Neuronal stem cell (in vitro differentiated cells): ENCODE measurements around the gene CNPY1.

Experiments used
- DNase-seq: peaks from one replicate; pipeline ENCODE4 v3.0.0-alpha.2; 2013; ENCODE audit warnings: low spot score
- H2AFZ ChIP-seq: one replicate; pipeline ENCODE4 v1.6.1; 2013; ENCODE audit warnings: mild to moderate bottlenecking, low read length, inconsistent platforms
- H2AK5ac ChIP-seq: 2 replicates; pipeline ENCODE4 v1.6.1; 2013; ENCODE audit warnings: low read depth, mild to moderate bottlenecking, inconsistent platforms, low read length, moderate library complexity, mixed read lengths
- H2BK120ac ChIP-seq: 2 replicates; pipeline ENCODE4 v1.6.1; 2013; ENCODE audit warnings: low read depth, mild to moderate bottlenecking, inconsistent platforms, low read length, moderate library complexity, mixed read lengths
- H2BK12ac ChIP-seq: one replicate; pipeline ENCODE4 v1.6.1; 2013; ENCODE audit warnings: low read length, inconsistent platforms
- H2BK15ac ChIP-seq: 2 replicates; pipeline ENCODE4 v1.6.1; 2013; ENCODE audit warnings: mild to moderate bottlenecking, low read length, inconsistent platforms, mixed read lengths
- H2BK5ac ChIP-seq: one replicate; pipeline ENCODE4 v1.6.1; 2013; ENCODE audit warnings: inconsistent platforms, mild to moderate bottlenecking, low read length, moderate library complexity
- H3K14ac ChIP-seq: one replicate; pipeline ENCODE4 v1.6.1; 2013; ENCODE audit warnings: low read length, inconsistent platforms
- H3K18ac ChIP-seq: 2 replicates; pipeline ENCODE4 v1.6.1; 2013; ENCODE audit warnings: low read length, inconsistent platforms
- H3K23ac ChIP-seq: 2 replicates; pipeline ENCODE4 v1.6.1; 2013; ENCODE audit warnings: low read depth, mild to moderate bottlenecking, mixed read lengths, low read length, inconsistent platforms; ENCODE audit not compliant: poor library complexity
- H3K27ac ChIP-seq: replicated peaks from 3 replicates; pipeline ENCODE4 v1.5.1; 2013; ENCODE audit warnings: low read length, inconsistent platforms
- H3K27me3 ChIP-seq, 3 experiments: 2 replicates each; pipeline ENCODE4 v1.6.1; 2013; ENCODE audit warnings: low read length in 3 of 3, mild to moderate bottlenecking in 2 of 3, inconsistent platforms in 1 of 3, low read depth in 1 of 3, mixed read lengths in 1 of 3, moderate library complexity in 1 of 3; ENCODE audit not compliant: control insufficient read depth in 3 of 3, insufficient read depth in 3 of 3
- H3K36me3 ChIP-seq, 2 donors: replicated peaks in 1 of 2; 2 replicates each; pipeline ENCODE4 v1.6.1; 2013; ENCODE audit warnings: low read length in 2 of 2; ENCODE audit not compliant: control insufficient read depth in 2 of 2, insufficient read depth in 2 of 2
- H3K4ac ChIP-seq: 2 replicates; pipeline ENCODE4 v1.6.1; 2013; ENCODE audit warnings: inconsistent platforms, mild to moderate bottlenecking, low read length, moderate library complexity
- H3K4me1 ChIP-seq, 2 donors: 1 replicate in 1 of 2; 2 replicates in 1 of 2; pipeline ENCODE4 v1.6.1; 2013; ENCODE audit warnings: low read length in 2 of 2, low read depth in 1 of 2; ENCODE audit not compliant: control insufficient read depth in 2 of 2, insufficient read depth in 1 of 2
- H3K4me2 ChIP-seq: one replicate; pipeline ENCODE4 v1.6.1; 2013; ENCODE audit warnings: mild to moderate bottlenecking, low read length, inconsistent platforms; ENCODE audit not compliant: insufficient read depth, poor library complexity, severe bottlenecking
- H3K4me3 ChIP-seq, 2 donors: 2 replicates each; pipeline ENCODE4 v1.5.1; 2013; ENCODE audit warnings: low read length in 2 of 2, mild to moderate bottlenecking in 2 of 2, inconsistent platforms in 1 of 2, moderate library complexity in 1 of 2
- H3K79me1 ChIP-seq: one replicate; pipeline ENCODE4 v1.6.1; 2013; ENCODE audit warnings: low read depth, mild to moderate bottlenecking, inconsistent platforms, low read length, moderate library complexity
- H3K9ac ChIP-seq: one replicate; pipeline ENCODE4 v1.6.1; 2013; ENCODE audit warnings: mild to moderate bottlenecking, low read depth, low read length, inconsistent platforms; ENCODE audit not compliant: poor library complexity
- H3K9me3 ChIP-seq, 2 donors: replicated peaks in 1 of 2; 2 replicates each; pipeline versions ENCODE3 to v1.6.1; 2013; ENCODE audit warnings: low read length in 2 of 2, mild to moderate bottlenecking in 2 of 2, inconsistent platforms in 1 of 2, low read depth in 1 of 2, mixed read lengths in 1 of 2, moderate library complexity in 1 of 2; ENCODE audit not compliant: control insufficient read depth in 2 of 2, insufficient read depth in 1 of 2
- H4K8ac ChIP-seq: one replicate; pipeline ENCODE4 v1.6.1; 2013; ENCODE audit warnings: low read depth, mild to moderate bottlenecking, inconsistent platforms, low read length, moderate library complexity
- H4K91ac ChIP-seq: one replicate; pipeline ENCODE4 v1.6.1; 2013; ENCODE audit warnings: low read length, low read depth, mild to moderate bottlenecking, inconsistent platforms; ENCODE audit not compliant: poor library complexity
- WGBS, 2 donors: extraction: QIAGEN DNeasy Blood & Tissue Kit; methylation state at CpG; one replicate each; pipeline ENCODE4 v1.1.7; 2013; ENCODE audit warnings: missing lambda C conversion rate in 2 of 2, mixed read lengths in 1 of 2; ENCODE audit not compliant: insufficient read length in 2 of 2, insufficient replicate concordance in 1 of 2; ENCODE audit errors: extremely low coverage in 2 of 2; 5-methylcytosine and 5-hydroxymethylcytosine counted together

The CNPY1 gene

GRCh38 chr7:155487509-155488482 lies 58.6 kb downstream of the CNPY1 start:
- Histone ChIP-seq H3K4me2 (no peak overlapping the region), H4K8ac (no peak overlapping the region), H3K79me1 (no peaks in the 10 kb centered on the region), H2BK15ac (peak overlapping the region; percentile 72), H3K23ac (no peak overlapping the region), H3K14ac (peak overlapping the region; percentile 76), H3K18ac (peak overlapping the region; percentile 76), H3K36me3 (peaks cover 0 to 2% of the 10 kb centered on the region in 2 donors), H2AK5ac (peak overlapping the region; percentile 85), H3K4ac (no peak overlapping the region), H3K27me3 (peaks cover 0 to 18% (median 0%) of the 10 kb centered on the region in 3 experiments), H2BK12ac (peak overlapping the region; percentile 7), H3K4me3 (no peak overlapping the region), H3K27ac (no peak overlapping the region), H2AFZ (no peak overlapping the region), H4K91ac (no peak overlapping the region), H3K4me1 (peaks cover 29 to 43% of the 10 kb centered on the region in 2 donors), H2BK120ac (no peak overlapping the region), H3K9ac (no peak overlapping the region), H2BK5ac (peak overlapping the region; percentile 5), H3K9me3 (no peaks in the 10 kb centered on the region)
- no CpG with 5 or more reads among the region's 31 CpGs for WGBS, 2 donors
- DNase-seq = no peak

GRCh38 chr7:155486783-155487508 lies 59.4 kb downstream of the CNPY1 start:
- Histone ChIP-seq H3K4me2 (no peak overlapping the region), H2AK5ac (peak overlapping the region; percentile 42), H3K4me1 (peaks cover 31 to 40% of the 10 kb centered on the region in 2 donors), H2AFZ (no peak overlapping the region), H3K14ac (peak overlapping the region; percentile 76), H3K4ac (no peak overlapping the region), H3K27ac (no peak overlapping the region), H2BK120ac (no peak overlapping the region), H3K79me1 (no peaks in the 10 kb centered on the region), H3K36me3 (no peaks in the 10 kb centered on the region), H2BK12ac (no peak overlapping the region), H4K8ac (no peak overlapping the region), H2BK15ac (no peak overlapping the region), H3K27me3 (peaks cover 0 to 18% (median 0%) of the 10 kb centered on the region in 3 experiments), H3K18ac (no peak overlapping the region), H3K9ac (no peak overlapping the region), H3K4me3 (no peak overlapping the region), H4K91ac (no peak overlapping the region), H3K9me3 (peaks cover 0 to 1% of the 10 kb centered on the region in 2 donors), H3K23ac (no peak overlapping the region), H2BK5ac (no peak overlapping the region)
- no peak for DNase-seq
- WGBS, 2 donors = no CpG with 5 or more reads among the region's 18 CpGs

- no peak for DNase-seq
- H4K8ac ChIP-seq = no peak overlapping the region
- WGBS, 2 donors = no CpG with 5 or more reads among the region's 23 CpGs
Measured at GRCh38 chr7:155484483-155485399, 61.6 kb downstream of the CNPY1 start.

More at GRCh38 chr7:155484483-155485399, 61.6 kb downstream of the CNPY1 start:
- no peak overlapping the region for H3K23ac ChIP-seq
- no peak overlapping the region for H3K4ac ChIP-seq
- H2AK5ac ChIP-seq = peak overlapping the region; percentile 27
- H4K91ac ChIP-seq = no peak overlapping the region
- H2AFZ ChIP-seq = no peak overlapping the region
- H3K27me3 ChIP-seq = peaks cover 0 to 7% (median 0%) of the 10 kb centered on the region in 3 experiments
- no peak overlapping the region for H2BK12ac ChIP-seq
- no peak overlapping the region for H2BK120ac ChIP-seq
- no peak overlapping the region for H3K4me2 ChIP-seq
- peaks cover 15 to 27% of the 10 kb centered on the region in 2 donors for H3K4me1 ChIP-seq
- H3K14ac ChIP-seq = no peak overlapping the region
- peaks cover 0 to 1% of the 10 kb centered on the region in 2 donors for H3K9me3 ChIP-seq
- no peak overlapping the region for H2BK15ac ChIP-seq
- H2BK5ac ChIP-seq = no peak overlapping the region
- H3K9ac ChIP-seq = no peak overlapping the region
- no peaks in the 10 kb centered on the region for H3K79me1 ChIP-seq
- H3K36me3 ChIP-seq = no peaks in the 10 kb centered on the region
- H3K27ac ChIP-seq = no peak overlapping the region
- no peak overlapping the region for H3K18ac ChIP-seq
- H3K4me3 ChIP-seq = no peak overlapping the region
